Measurements from ENCODE around the gene LAMC3.

GRCh38 chr9:131078427-131079366 lies 69.7 kb downstream of the LAMC3 start:
- no peak for TF ChIP-seq CTCF (IDR thresholded peaks at IDR 0.05)
- TF ChIP-seq ZFX (IDR thresholded peaks at IDR 0.05; ENCODE audit: borderline replicate concordance) = no peak
